ENCODE data around the gene HMGCS1.

DNA sequence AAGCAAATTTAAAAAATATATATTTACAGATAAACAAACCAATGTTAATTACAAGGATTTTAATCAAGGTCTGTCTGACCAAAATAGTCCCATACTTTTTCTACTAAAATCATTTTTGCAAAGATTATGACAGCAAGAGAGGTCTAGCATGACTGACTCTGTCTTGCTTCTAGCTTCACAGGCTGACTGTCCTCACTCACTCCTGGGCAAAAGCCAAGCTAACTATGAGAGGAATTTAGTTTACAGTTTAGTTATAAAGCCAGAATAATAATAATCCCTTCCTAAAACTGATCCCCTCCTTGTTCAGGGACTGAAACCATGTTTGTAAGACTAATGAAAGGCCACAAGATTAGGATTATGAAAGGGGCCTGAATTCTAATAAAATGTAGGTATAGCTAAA lies 45.5 kb upstream of the HMGCS1 start:
- TF ChIP-seq CTCF (IDR thresholded peaks at IDR 0.05; ENCODE audit: insufficient read depth, low read depth, low read length), result no peak
- no peak for TF ChIP-seq EZH2 (IDR thresholded peaks at IDR 0.05; ENCODE audit: insufficient read depth, low read length)

All from astrocyte (in vitro differentiated cells and primary cell).